Medulla oblongata (tissue), 1 donor: ENCODE results near the gene NPIPB4.
"Not testable (repeated sequence)": the region's sequence is repeated elsewhere in the genome, so short reads cannot be mapped to it uniquely, and the experiment has no call there.

Experiments used
- DNase-seq: peaks from one replicate; pipeline ENCODE4 v3.0.0-alpha.2; 2015; ENCODE audit errors: extremely low spot score

Gene NPIPB4

DNA sequence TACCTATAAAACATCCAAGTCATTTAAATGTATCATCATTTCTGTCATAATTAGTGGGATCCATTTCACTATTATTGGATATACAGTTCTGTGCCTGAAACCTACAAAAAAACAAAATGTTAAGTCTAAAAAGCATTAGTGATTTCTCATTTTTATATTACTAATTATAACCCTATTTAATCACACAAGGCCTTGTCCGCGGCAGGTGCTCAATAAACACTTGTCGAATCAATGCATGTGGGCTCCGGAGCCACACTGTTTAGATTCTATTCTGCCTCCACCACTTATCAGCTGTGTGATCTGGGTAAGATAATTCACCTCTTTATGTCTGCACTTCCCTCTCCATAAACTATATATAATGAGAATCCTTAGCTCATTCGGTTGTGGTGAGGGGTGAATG, at the start of gene NPIPB4:
TSS of gene NPIPB4 (minus strand) at position 101 of the 400 bp plus-strand sequence. CDS start 378 bp downstream, outside the sequence.
- DNase-seq: not testable (repeated sequence)

- DNase-seq: not testable (repeated sequence)
Measured at GRCh38 chr16:21898998-21899397, 41.4 kb upstream of the NPIPB4 start.

GRCh38 chr16:21881988-21882387, 24.4 kb upstream of the NPIPB4 start:
- DNase-seq: not testable (repeated sequence)

GRCh38 chr16:21837186-21837585, 20.4 kb downstream of the NPIPB4 start:
- not testable (repeated sequence) for DNase-seq

GRCh38 chr16:21836334-21836733, 21.2 kb downstream of the NPIPB4 start:
- not testable (repeated sequence) for DNase-seq

DNA sequence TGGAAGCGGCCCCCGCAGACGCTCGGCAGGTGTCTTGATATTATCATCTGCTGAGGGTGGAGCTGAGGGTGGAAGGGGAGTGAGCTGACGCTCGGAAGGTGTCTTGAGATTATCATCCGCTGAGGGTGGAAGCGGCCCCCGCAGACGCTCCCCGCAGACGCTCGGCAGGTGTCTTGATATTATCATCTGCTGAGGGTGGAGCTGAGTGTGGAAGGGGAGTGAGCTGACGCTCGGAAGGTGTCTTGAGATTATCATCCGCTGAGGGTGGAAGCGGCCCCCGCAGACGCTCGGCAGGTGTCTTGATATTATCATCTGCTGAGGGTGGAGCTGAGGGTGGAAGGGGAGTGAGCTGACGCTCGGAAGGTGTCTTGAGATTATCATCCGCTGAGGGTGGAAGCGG, 21.8 kb downstream of the NPIPB4 start:
- not testable (repeated sequence) for DNase-seq

- not testable (repeated sequence) for DNase-seq
Measured at GRCh38 chr16:21834211-21834610, 23.3 kb downstream of the NPIPB4 start.

DNA sequence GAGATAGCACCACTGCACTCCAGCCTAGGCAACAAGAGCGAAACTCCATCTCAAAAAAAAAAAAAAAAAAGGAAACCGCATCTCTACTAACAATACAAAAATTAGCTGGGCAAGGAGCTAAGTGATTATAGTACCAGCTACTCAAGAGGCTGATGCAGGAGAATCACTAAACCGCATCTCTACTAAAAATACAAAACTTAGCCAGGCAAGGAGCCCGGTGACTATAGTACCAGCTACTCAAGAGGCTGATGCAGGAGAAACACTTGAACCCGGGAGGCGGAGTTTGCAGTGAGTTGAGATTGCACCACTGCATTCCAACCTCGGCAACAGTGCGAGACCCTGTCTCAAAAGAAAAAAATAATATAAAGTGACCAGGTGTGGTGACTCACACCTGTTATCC, 27.6 kb downstream of the NPIPB4 start:
- DNase-seq: not testable (repeated sequence)

GRCh38 chr16:21826067-21826706, 31.4 kb downstream of the NPIPB4 start:
- not testable (repeated sequence) for DNase-seq

DNA sequence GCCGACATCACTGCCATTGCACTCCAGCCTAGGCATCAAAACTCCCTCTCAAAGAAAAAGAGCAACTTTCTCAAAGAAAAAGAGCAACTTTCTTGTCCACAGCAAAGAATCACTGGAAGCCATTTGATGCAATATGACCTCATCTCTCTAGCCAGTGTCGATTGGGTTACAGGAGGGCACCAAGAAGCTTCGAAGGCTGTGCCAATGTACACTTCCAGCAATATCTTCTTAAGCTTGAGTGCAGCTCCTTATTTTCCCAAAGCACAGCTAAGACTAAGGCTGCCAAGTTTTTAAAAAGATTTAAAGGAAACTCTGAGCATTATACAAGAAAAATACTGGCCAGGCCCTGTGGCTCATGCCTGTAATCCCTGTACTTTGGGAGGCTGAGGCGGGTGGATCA, 32.0 kb downstream of the NPIPB4 start:
- not testable (repeated sequence) for DNase-seq

GRCh38 chr16:21823258-21823657, 34.3 kb downstream of the NPIPB4 start:
- DNase-seq: not testable (repeated sequence)

DNA sequence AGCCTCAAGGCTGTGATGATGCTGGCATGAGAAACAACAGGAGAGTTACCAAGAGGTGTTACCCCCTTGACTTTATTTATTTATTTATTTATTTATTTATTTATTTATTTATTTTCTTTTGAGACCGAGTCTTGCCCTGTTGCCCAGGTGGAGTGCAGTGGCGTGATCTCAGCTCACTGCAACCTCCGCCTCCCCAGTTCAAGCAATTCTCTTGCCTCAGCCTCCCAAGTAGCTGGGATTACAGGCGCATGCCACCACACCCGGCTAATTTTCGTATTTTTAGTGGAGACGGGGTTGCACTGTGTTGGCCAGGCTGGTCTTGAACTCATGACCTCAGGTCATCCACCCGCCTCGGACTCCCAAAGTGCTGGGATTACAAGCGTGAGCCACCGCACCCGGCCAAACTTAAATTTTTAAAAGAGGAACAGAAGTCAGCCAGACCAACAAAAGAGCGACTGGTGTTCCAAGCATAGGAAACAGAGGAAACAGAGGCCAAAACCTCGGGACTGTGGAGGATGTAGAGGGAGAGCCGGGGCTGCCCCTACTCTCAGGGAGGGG, 36.6 kb downstream of the NPIPB4 start:
- DNase-seq: not testable (repeated sequence)

- DNase-seq: peak; percentile 41
Measured at GRCh38 chr16:21820028-21820907, 37.3 kb downstream of the NPIPB4 start.

DNA sequence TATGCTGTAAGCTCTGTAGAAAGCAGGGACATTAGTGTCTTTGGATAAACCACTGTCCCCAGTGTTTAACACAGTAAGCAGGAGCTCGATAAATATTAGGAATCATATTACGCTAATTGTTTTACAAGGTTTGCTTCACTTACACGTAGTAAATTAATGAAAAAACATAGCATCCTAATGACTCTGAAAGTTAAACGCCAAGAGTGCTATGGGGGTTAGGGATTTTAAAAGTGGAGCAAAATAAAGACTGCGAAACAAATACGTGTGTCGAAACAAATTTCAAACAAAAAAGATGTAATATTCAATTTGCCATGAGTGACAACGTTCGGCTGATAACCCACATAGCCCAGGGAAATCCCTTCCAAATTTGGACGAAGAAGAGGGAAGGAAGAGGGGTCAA, 37.9 kb downstream of the NPIPB4 start:
- not testable (repeated sequence) for DNase-seq

DNA sequence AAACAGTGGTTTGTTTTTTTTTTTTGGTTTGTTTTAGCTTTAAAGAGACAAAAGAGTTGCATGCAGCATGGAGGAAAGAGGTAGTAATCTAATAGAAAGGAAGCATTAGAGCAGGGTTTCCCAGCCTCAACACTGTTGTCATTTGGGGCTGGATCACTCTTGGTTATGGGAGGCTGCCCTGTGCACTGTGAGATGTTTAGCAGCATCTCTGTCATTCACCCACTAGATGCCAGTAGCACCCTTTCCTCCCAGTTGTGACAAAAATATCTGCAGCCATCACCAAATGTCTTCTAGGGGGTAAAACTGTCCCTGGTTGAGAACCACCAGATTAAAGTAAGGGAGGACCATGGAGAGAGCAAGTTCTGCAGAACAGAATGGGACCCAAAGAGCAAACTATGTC, 40.5 kb downstream of the NPIPB4 start:
- DNase-seq: not testable (repeated sequence)

- DNase-seq: not testable (repeated sequence)
Measured at GRCh38 chr16:21815694-21816093, 41.9 kb downstream of the NPIPB4 start.

GRCh38 chr16:21802375-21802663, 55.2 kb downstream of the NPIPB4 start:
- not testable (repeated sequence) for DNase-seq

- peak; percentile 18 for DNase-seq
Measured at GRCh38 chr16:21801538-21802374, 55.8 kb downstream of the NPIPB4 start.

GRCh38 chr16:21798601-21799000, 59.0 kb downstream of the NPIPB4 start:
- DNase-seq: not testable (repeated sequence)

DNA sequence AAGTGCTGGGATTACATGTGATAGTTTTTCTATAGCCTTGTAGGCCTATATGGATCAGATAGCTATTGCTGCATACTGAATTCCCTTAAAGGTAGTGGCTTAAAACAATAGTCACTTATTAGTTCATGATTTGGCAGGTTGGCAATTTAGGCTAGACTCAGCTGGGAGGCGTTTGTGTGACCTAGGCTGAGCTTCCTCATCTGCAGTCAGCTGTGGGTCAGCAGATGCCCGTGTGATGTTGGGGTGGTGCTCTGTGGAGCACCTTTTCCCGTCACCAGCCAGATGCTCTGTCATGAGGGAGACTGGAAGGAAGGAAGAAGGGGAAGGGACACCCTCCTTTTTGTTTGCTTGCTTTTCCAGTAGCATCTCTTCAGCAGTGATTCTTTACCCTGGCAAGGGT, 64.2 kb downstream of the NPIPB4 start:
- not testable (repeated sequence) for DNase-seq

DNA sequence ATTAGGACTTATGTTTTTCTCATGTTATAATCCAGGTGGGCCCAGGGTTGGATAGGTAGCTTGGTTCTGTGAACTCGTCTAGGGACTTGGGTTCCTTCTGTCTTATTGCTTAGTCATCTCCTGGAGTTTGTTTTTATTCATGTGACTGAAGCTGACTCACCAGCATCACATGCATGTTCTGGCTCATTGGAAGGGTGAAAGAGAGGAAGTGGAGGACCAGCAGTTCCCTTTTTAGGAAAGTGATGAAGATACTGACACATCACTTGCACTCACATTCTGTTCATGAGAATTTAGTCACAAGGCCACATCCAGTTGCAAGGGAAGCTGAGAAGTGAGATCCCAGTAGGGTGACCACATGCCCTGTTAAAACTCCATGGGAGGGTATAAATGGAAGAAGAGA, 67.0 kb downstream of the NPIPB4 start:
- not testable (repeated sequence) for DNase-seq
